ENCODE measurements around the gene ZFYVE28.

The ZFYVE28 gene

GRCh38 chr4:2375427-2375826 lies 43.0 kb downstream of the ZFYVE28 start:
- H3K4me3 ChIP-seq (ENCODE audit: low read depth, low read length) = no peak overlapping the region
- in situ Hi-C loops (cut with HindIII; ENCODE audit: low sequenced_read_pairs) = no loop called here
- DNase-seq (ENCODE audit: low read depth, low spot score) = no peak
- no peak for TF ChIP-seq CTCF (IDR thresholded peaks at IDR 0.05; ENCODE audit: low read depth, low read length)

GRCh38 chr4:2373532-2373931 lies 44.9 kb downstream of the ZFYVE28 start:
- DNase-seq (ENCODE audit: low read depth, low spot score) = no peak
- H3K4me3 ChIP-seq (ENCODE audit: low read depth, low read length) = no peak overlapping the region
- in situ Hi-C loops (cut with HindIII; ENCODE audit: low sequenced_read_pairs) = no loop called here
- no peak for TF ChIP-seq CTCF (IDR thresholded peaks at IDR 0.05; ENCODE audit: low read depth, low read length)

DNA sequence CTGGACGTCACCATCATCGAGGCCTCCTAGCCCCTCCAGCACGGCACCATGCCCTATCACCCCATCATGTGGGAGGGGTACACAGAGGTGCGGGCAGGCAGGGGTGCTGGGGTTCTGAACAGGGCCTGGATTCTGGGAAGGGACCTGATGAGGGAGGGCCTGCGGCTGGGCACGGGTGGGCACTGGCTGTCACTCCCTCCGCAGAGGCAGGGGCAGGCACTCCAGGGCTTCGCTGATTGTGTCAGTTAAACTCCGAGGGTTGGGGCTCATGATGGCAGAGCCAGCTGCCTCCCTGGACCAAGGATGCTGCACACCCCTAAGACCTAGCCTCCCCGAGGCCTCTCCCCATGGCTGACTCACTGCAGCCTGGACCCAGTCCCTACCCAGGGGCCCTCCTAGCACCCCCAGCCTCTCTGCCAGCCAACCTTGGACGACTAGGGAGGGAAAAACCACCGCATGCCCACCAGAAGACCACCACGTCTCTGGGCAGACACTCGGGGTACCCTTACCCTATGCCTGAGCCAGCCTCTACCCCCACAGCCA lies 45.9 kb downstream of the ZFYVE28 start:
- no peak for TF ChIP-seq CTCF (IDR thresholded peaks at IDR 0.05; ENCODE audit: low read depth, low read length)
- no peak overlapping the region for H3K4me3 ChIP-seq (ENCODE audit: low read depth, low read length)
- in situ Hi-C loops (cut with HindIII; ENCODE audit: low sequenced_read_pairs) = no loop called here
- no peak for DNase-seq (ENCODE audit: low read depth, low spot score)

- no peak overlapping the region for H3K4me3 ChIP-seq (ENCODE audit: low read depth, low read length)
- in situ Hi-C loops (cut with HindIII; ENCODE audit: low sequenced_read_pairs) = no loop called here
- DNase-seq (ENCODE audit: low read depth, low spot score) = no peak
- TF ChIP-seq CTCF (IDR thresholded peaks at IDR 0.05; ENCODE audit: low read depth, low read length) = no peak
These were observed 46.5 kb downstream of the ZFYVE28 start for GRCh38 chr4:2371765-2372487.

DNA sequence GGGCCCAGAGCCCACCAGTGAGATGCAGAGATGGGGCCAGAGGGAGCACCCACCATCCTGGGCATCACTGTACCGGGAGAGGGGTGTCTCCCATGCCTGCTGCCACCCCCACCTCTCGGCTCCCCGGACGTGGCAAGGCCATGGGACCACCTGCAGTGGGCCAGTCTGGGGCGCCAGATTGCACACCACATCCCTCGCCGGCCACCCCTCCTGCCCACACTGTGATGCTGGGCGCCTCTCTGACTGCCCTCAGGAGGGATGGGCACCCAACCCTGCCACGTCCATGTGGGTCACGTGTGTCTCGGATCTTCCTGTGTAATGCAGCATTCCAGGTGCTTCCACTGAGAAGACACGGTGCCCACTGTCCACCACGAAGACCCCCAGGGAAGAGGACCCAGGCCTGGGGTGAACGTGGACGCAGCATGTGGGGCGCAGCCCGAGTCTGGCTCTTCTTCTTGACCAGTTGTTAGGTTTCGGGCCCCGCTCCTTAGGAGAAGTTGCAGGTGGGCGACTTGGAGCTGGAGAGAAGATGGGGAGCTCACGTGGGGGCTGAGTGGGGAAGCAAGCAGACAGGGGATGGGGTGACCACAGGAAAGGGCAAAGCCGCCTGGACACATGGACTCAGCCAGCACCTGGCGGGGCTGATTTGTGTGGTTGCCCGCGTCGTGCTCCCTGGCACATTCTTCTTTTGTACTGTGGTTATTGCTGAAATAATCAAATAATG lies 47.7 kb downstream of the ZFYVE28 start:
- no peak for TF ChIP-seq CTCF (IDR thresholded peaks at IDR 0.05; ENCODE audit: low read depth, low read length)
- DNase-seq (ENCODE audit: low read depth, low spot score) = no peak
- in situ Hi-C loops (cut with HindIII; ENCODE audit: low sequenced_read_pairs) = no loop called here
- H3K4me3 ChIP-seq (ENCODE audit: low read depth, low read length) = no peak overlapping the region

- no peak for TF ChIP-seq CTCF (IDR thresholded peaks at IDR 0.05; ENCODE audit: low read depth, low read length)
- no peak for DNase-seq (ENCODE audit: low read depth, low spot score)
- in situ Hi-C loops (cut with HindIII; ENCODE audit: low sequenced_read_pairs) = no loop called here
- no peak overlapping the region for H3K4me3 ChIP-seq (ENCODE audit: low read depth, low read length)
These were observed 49.6 kb downstream of the ZFYVE28 start for GRCh38 chr4:2368746-2369437.
